ENCODE data around the gene PRKN.

- TF ChIP-seq CTCF (conservative IDR thresholded peaks at IDR 0.05) (peak; percentile 39; the same call in 1 of the 2 replicates), EZH2 (IDR thresholded peaks at IDR 0.05; ENCODE audit: low read depth) (no peak)
These were observed 804.9 kb downstream of the PRKN start for GRCh38 chr6:161922631-161923119.
